Activated T-cell treated with anti-CD3 and anti-CD28 coated beads, Interleukin-2, amount 50 U/mL, for 1 hour (primary cell): ENCODE measurements around the gene TSPEAR.

Experiments
- DNase-seq: peaks from one replicate; pipeline ENCODE4 v3.0.0-alpha.2; 2020

Gene TSPEAR

GRCh38 chr21:44711327-44712202, at the start of gene TSPEAR:
Gene TSPEAR, minus strand, starts transcription at chr21:44711572. Its CDS starts 58 bp downstream, at chr21:44711514.
- no peak for DNase-seq

GRCh38 chr21:44760376-44760775, 49.0 kb upstream of the TSPEAR start:
- DNase-seq, result no peak

GRCh38 chr21:44759628-44760285, 48.4 kb upstream of the TSPEAR start:
- no peak for DNase-seq

GRCh38 chr21:44758781-44759627, 47.6 kb upstream of the TSPEAR start:
- no peak for DNase-seq

GRCh38 chr21:44758141-44758561, 46.8 kb upstream of the TSPEAR start:
- peak; percentile 4 for DNase-seq

GRCh38 chr21:44757731-44758130, 46.4 kb upstream of the TSPEAR start:
- DNase-seq, result no peak

GRCh38 chr21:44756423-44757185, 45.2 kb upstream of the TSPEAR start:
- no peak for DNase-seq

- no peak for DNase-seq
Observed at GRCh38 chr21:44755227-44755626, 43.9 kb upstream of the TSPEAR start.

GRCh38 chr21:44753357-44753756, 42.0 kb upstream of the TSPEAR start:
- no peak for DNase-seq

- DNase-seq, result no peak
Observed at GRCh38 chr21:44752671-44753235, 41.4 kb upstream of the TSPEAR start.

GRCh38 chr21:44751799-44752636, 40.6 kb upstream of the TSPEAR start:
- no peak for DNase-seq

- no peak for DNase-seq
Observed at GRCh38 chr21:44751186-44751798, 39.9 kb upstream of the TSPEAR start.

GRCh38 chr21:44750675-44751025, 39.3 kb upstream of the TSPEAR start:
- DNase-seq, result no peak

- no peak for DNase-seq
Observed at GRCh38 chr21:44749759-44750674, 38.6 kb upstream of the TSPEAR start.

- DNase-seq, result no peak
Observed at GRCh38 chr21:44749116-44749758, 37.9 kb upstream of the TSPEAR start.

GRCh38 chr21:44748621-44749020, 37.2 kb upstream of the TSPEAR start:
- DNase-seq, result no peak

- no peak for DNase-seq
Observed at GRCh38 chr21:44742418-44743153, 31.2 kb upstream of the TSPEAR start.

- DNase-seq, result no peak
Observed at GRCh38 chr21:44741921-44742320, 30.5 kb upstream of the TSPEAR start.
